LNCAP (cell line): ENCODE results near the gene WWOX.

Experiments
- TF ChIP-seq, protein P1 (sequence below): fragments of 450-650 bp; IDR thresholded peaks from 2 replicates; pipeline ENCODE4 v1.5.1; 2017; ENCODE audit warnings: mild to moderate bottlenecking

The WWOX gene

DNA sequence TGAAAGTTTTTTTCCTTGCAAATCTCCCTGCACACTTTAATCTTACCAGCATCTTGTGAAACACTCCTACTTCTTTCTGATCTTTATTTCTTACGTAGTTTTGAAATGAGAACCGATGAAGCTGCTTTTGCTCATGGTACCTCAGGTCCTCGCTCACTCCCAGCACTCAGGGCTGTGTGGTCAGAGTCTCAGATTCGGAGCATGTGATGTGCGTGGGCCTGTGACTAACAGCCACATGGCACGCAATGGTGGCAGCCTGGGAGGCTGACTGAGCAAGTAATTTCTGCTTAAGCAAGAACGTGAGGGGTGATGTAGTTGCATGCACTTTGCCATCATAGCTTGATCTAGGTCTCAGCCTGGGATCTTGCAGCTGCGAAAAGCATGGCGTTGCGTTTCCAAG lies 876.8 kb downstream of the WWOX start:
- TF ChIP-seq, protein P1, sequence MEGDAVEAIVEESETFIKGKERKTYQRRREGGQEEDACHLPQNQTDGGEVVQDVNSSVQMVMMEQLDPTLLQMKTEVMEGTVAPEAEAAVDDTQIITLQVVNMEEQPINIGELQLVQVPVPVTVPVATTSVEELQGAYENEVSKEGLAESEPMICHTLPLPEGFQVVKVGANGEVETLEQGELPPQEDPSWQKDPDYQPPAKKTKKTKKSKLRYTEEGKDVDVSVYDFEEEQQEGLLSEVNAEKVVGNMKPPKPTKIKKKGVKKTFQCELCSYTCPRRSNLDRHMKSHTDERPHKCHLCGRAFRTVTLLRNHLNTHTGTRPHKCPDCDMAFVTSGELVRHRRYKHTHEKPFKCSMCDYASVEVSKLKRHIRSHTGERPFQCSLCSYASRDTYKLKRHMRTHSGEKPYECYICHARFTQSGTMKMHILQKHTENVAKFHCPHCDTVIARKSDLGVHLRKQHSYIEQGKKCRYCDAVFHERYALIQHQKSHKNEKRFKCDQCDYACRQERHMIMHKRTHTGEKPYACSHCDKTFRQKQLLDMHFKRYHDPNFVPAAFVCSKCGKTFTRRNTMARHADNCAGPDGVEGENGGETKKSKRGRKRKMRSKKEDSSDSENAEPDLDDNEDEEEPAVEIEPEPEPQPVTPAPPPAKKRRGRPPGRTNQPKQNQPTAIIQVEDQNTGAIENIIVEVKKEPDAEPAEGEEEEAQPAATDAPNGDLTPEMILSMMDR: no peak

- TF ChIP-seq, protein P1: no peak
These were observed 881.4 kb downstream of the WWOX start for GRCh38 chr16:78980825-78981224.

- TF ChIP-seq, protein P1: no peak
These were observed 882.8 kb downstream of the WWOX start for GRCh38 chr16:78982096-78982744.

DNA sequence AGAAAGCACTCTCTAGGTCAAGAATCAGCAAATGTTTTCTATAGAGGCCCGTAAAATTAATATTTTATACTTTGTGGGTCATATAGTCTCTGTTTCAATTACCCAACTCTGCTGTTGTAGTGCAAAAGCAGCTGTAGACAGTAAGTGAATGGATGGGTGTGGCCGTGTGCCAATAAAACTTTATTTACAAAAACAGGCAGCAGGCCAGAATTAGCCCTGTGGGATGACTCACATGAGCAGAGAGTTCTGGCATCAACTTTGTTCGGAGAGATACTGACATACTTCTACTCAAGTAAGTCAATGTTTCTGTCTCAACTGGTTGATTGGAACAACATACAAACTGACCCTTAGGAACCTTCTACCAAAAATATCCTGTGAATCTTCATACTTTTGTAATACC lies 884.9 kb downstream of the WWOX start:
- TF ChIP-seq, protein P1: no peak

DNA sequence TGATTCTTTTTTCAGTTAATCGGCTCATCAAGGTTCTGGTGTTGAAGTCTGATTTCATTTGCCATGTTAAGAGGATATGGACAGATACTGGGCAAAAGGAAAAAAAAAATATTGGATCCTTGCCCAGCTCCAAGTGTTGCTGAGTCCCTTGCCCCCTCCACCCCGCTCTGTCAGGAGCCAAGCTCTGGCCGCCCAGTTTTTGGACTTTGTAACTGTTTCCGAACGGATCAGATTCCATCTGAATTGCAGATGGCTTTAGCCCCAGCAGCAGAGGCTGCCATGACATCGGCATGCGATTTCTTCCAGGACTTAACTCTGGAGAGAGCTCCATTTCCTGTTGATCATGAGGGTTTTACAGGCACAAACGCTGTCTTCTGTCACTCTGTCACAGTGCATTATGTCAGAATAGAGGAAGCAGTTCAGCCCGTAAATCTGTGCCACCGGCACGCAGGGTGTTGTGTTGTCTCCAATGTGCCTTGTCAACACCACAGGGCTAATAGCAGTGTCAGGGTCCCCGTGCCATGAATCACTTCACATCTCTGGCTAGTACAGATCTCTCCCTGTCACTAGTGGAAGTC lies 885.5 kb downstream of the WWOX start:
- TF ChIP-seq, protein P1: no peak

DNA sequence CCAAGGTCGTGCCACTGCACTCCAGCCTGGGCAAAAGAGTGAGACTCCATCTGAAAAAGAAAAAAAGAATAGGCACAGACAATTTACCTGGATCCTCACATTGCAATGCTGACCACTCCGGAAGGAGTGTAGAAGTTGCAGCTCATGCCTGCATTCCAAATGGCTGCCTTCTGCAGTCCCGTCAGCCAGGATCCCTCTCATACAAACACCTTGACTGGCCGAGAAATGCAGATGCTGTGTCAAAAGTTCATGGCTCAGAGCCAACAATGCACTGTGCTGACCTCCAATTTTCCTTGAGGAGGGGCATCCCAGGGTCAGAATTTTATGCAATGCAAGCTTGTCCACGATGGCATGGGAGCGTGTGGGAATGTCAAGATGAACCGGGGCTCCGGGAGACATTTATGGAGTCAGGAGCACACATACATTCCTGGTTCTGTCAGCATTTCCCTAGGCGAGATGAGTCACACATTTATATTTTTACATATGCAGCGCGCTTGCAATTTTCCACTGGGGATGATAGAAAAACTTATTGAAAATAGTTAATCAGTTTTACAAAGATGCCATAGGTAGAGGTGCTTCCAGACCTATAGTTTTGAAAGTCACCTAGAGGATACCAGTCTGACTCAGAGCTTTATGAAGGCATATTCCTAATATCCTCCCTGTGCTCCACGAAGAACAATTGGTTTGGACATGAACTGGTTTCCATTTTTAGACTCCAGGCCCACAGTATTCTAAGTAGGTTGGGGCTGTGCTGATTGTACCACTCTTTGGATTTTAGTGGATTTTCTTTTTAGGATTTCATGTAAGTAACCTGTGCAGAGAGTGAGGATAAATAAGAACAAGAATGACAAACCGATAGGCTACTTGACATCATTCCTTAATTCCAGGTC lies 886.5 kb downstream of the WWOX start:
- TF ChIP-seq, protein P1: no peak

DNA sequence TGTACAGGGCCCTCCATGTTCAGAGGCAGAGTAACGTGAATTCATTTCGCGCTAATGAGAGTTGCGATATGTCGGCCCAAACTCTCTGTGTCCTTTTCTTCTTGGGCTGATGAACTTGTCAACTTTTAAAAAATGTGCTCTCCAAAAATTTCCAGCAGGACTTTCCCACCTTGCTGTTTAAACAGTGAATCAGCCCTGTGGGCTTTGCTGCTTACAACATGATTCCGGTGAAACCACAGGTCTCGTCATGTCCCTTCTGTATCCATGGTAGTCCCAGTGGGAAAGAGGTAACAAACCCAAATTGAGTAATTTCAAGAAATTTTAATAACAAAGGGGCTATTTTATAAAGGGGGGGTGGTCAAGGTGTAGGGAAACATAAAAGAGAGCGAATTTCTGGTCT lies 888.2 kb downstream of the WWOX start:
- TF ChIP-seq, protein P1: no peak
